ENCODE results near the gene FAHD1. TPM values are rescaled to one million over a fixed set of nuclear protein-coding genes. Genes with fewer than 3 reads are reported as not detected.

FAHD1 gene
- total and polyA plus RNA-seq, 2 donors from 2014 or later = 36.4 to 108 TPM

DNA sequence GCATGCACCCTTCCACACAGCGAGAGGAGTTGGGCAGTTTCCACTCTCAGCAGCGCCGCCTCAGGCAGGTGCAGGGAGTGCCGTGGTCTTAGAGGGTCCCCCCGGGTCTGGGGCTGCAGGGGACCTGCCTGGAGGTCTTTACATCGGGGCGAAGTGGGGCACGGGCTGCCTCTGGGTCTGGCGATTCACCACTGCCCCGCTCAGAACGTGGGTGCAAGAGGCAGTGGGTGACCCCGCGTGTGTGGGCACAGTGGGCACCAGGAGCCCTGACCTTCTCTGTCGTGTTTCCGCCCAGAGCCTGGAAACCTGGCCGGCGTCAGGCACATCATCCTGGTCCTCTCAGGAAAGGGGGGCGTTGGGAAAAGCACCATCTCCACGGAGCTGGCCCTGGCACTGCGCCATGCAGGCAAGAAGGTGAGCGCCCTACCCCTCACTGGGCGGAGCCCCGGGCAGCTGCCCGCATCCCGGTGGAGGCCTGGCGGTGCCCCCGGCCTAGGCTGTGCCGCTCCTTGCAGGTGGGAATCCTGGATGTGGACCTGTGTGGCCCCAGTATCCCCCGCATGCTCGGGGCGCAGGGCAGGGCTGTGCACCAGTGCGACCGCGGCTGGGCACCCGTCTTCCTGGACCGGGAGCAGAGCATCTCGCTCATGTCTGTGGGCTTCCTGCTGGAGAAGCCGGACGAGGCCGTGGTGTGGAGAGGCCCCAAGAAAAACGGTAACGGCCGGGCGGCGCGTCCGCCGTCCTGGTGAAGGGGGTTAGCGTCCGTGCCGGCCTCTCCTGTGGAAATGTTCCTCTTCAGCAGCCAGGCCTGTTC, 40.6 kb upstream of the FAHD1 start:
- FAIRE-seq (no peak), DNase-seq (peak in 2 of 5 donors; percentile 37 to 80)
- Histone ChIP-seq H3K4me1 (ENCODE audit: control insufficient read depth in 2 of 3, insufficient read depth in 2 of 3, low read depth in 1 of 3, low read length in 3 of 3) (peaks cover 0 to 8% (median 5%) of the 10 kb centered on the region in 3 donors), H3K36me3 (ENCODE audit: control insufficient read depth in 2 of 3, insufficient read depth in 3 of 3, low read length in 3 of 3) (no peaks in the 10 kb centered on the region), H3K4me3 (ENCODE audit: low read length in 3 of 3) (no peak overlapping the region), H3K9ac (ENCODE audit: low read length in 3 of 3) (no peak overlapping the region), H3K27me3 (ENCODE audit: control insufficient read depth, insufficient read depth, low read length) (no peaks in the 10 kb centered on the region), H3K27ac (ENCODE audit: low read depth in 2 of 2, low read length in 2 of 2) (no peak overlapping the region), H3K9me3 (ENCODE audit: control insufficient read depth in 2 of 3, insufficient read depth in 1 of 3, low read length in 3 of 3) (no peaks in the 10 kb centered on the region)
- intact Hi-C loops (cut with DNase I) = no loop called here
- TF ChIP-seq, protein P1, sequence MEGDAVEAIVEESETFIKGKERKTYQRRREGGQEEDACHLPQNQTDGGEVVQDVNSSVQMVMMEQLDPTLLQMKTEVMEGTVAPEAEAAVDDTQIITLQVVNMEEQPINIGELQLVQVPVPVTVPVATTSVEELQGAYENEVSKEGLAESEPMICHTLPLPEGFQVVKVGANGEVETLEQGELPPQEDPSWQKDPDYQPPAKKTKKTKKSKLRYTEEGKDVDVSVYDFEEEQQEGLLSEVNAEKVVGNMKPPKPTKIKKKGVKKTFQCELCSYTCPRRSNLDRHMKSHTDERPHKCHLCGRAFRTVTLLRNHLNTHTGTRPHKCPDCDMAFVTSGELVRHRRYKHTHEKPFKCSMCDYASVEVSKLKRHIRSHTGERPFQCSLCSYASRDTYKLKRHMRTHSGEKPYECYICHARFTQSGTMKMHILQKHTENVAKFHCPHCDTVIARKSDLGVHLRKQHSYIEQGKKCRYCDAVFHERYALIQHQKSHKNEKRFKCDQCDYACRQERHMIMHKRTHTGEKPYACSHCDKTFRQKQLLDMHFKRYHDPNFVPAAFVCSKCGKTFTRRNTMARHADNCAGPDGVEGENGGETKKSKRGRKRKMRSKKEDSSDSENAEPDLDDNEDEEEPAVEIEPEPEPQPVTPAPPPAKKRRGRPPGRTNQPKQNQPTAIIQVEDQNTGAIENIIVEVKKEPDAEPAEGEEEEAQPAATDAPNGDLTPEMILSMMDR (IDR thresholded peaks at IDR 0.05; ENCODE audit: borderline replicate concordance, extremely low read depth, insufficient read depth) = no peak

DNA sequence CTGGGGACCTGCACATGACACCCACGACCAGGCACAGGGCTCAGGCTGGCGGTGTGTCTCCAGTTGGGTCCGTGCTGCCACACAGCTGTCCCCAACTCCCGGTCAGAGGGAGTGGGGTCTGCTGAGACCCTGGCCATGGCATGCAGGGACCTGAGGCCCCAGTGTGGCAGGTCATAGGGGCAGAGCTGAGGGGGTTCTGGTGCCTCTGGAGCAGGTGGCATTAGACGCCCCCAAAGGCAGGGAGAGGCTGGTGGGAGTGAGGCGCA, 40.0 kb upstream of the FAHD1 start:
- FAIRE-seq (no peak), DNase-seq (no peak)
- Histone ChIP-seq H3K9ac (ENCODE audit: low read length in 3 of 3) (no peak overlapping the region), H3K27ac (ENCODE audit: low read depth in 2 of 2, low read length in 2 of 2) (no peak overlapping the region), H3K4me1 (ENCODE audit: control insufficient read depth in 2 of 3, insufficient read depth in 2 of 3, low read depth in 1 of 3, low read length in 3 of 3) (peaks cover 0 to 4% (median 4%) of the 10 kb centered on the region in 3 donors), H3K27me3 (ENCODE audit: control insufficient read depth, insufficient read depth, low read length) (no peaks in the 10 kb centered on the region), H3K4me3 (ENCODE audit: low read length in 3 of 3) (no peak overlapping the region), H3K36me3 (ENCODE audit: control insufficient read depth in 2 of 3, insufficient read depth in 3 of 3, low read length in 3 of 3) (no peaks in the 10 kb centered on the region), H3K9me3 (ENCODE audit: control insufficient read depth in 2 of 3, insufficient read depth in 1 of 3, low read length in 3 of 3) (no peaks in the 10 kb centered on the region)
- intact Hi-C loops (cut with DNase I) = no loop called here
- TF ChIP-seq, protein P1 (IDR thresholded peaks at IDR 0.05; ENCODE audit: borderline replicate concordance, extremely low read depth, insufficient read depth) = no peak

- Histone ChIP-seq H3K27me3 (ENCODE audit: control insufficient read depth, insufficient read depth, low read length) (no peaks in the 10 kb centered on the region), H3K36me3 (ENCODE audit: control insufficient read depth in 2 of 3, insufficient read depth in 3 of 3, low read length in 3 of 3) (no peaks in the 10 kb centered on the region), H3K4me1 (ENCODE audit: control insufficient read depth in 2 of 3, insufficient read depth in 2 of 3, low read depth in 1 of 3, low read length in 3 of 3) (peaks cover 0 to 4% (median 4%) of the 10 kb centered on the region in 3 donors), H3K4me3 (ENCODE audit: low read length in 3 of 3) (no peak overlapping the region), H3K9me3 (ENCODE audit: control insufficient read depth in 2 of 3, insufficient read depth in 1 of 3, low read length in 3 of 3) (no peaks in the 10 kb centered on the region), H3K27ac (ENCODE audit: low read depth in 2 of 2, low read length in 2 of 2) (no peak overlapping the region), H3K9ac (ENCODE audit: low read length in 3 of 3) (no peak overlapping the region)
- DNase-seq = peak in 1 of 5 donors; percentile 64
- no peak for FAIRE-seq
- TF ChIP-seq, protein P1 (IDR thresholded peaks at IDR 0.05; ENCODE audit: borderline replicate concordance, extremely low read depth, insufficient read depth) = no peak
- intact Hi-C loops (cut with DNase I) = no loop called here
Observed at GRCh38 chr16:1787322-1788094, 39.5 kb upstream of the FAHD1 start.

Measured in kidney (tissue), 14 donors.